A549 (cell line): Measurements from ENCODE around the gene ZC3H10. TPM values are rescaled to one million over a fixed set of nuclear protein-coding genes. Genes with fewer than 3 reads are reported as not detected.

Experiments
- ATAC-seq, 2 experiments: fragments of 200-7000 bp in 1 of 2; fragments of >200 bp in 1 of 2; cut with Nextera tagmentation in 1 of 2; cut with Tn5 transposase in 1 of 2; 3 replicates each; pipeline versions ENCODE4 v1.8.0 to v1.9.1; 2018 to 2020; ENCODE audit warnings: mild to moderate bottlenecking in 1 of 2, moderate library complexity in 1 of 2
- CTCF ChIA-PET: fragments of 300-600 bp; sonication (Branson Sonifier 250); formaldehyde crosslinking; extraction: SDS; loops from one replicate; lab custom pipeline; 2021; ENCODE audit warnings: antibody characterized with exemption, inconsistent platforms; lab: Yijun Ruan, JAX
- POLR2A ChIA-PET: fragments of 350-600 bp; formaldehyde crosslinking; extraction: SDS; loops from one replicate; lab custom pipeline; 2021; ENCODE audit warnings: antibody characterized with exemption, inconsistent platforms; lab: Yijun Ruan, JAX
- DNase-seq, 2 experiments: peaks; one replicate each; pipeline versions ENCODE4 v3.0.0 to v3.0.0-alpha.2; 2011 to 2016; ENCODE audit warnings: low read depth in 1 of 2, low spot score in 1 of 2
- FAIRE-seq: peaks from 2 replicates; lab custom pipeline; 2011; peaks lifted over from hg19 to GRCh38; lab: Jason Lieb, UNC
- H3K27ac ChIP-seq, 2 experiments: fragments of >200 bp; sonication (Bioruptor Twin); formaldehyde crosslinking; 3 replicates each; pipeline ENCODE4 v1.5.1; 2016 to 2017
- H3K4me1 ChIP-seq: fragments of >200 bp; sonication (Bioruptor Twin); formaldehyde crosslinking; 3 replicates; pipeline ENCODE4 v1.6.1; 2016
- H3K4me2 ChIP-seq: fragments of >200 bp; sonication (Bioruptor Twin); formaldehyde crosslinking; 3 replicates; pipeline ENCODE4 v1.6.1; 2016
- H3K4me3 ChIP-seq: fragments of >200 bp; sonication (Bioruptor Twin); formaldehyde crosslinking; 3 replicates; pipeline ENCODE4 v1.5.1; 2016
- H3K9me3 ChIP-seq: fragments of >200 bp; sonication (Bioruptor Twin); formaldehyde crosslinking; 3 replicates; pipeline ENCODE4 v1.6.1; 2016
- BHLHE40 ChIP-seq: IDR thresholded peaks from 2 replicates; pipeline ENCODE4 v1.6.1; 2012; ENCODE audit warnings: low read depth, low read length, inconsistent platforms
- E2F6 ChIP-seq: IDR thresholded peaks from 2 replicates; pipeline ENCODE4 v1.6.1; 2012; ENCODE audit warnings: low read depth, borderline replicate concordance
- EHF ChIP-seq: fragments of 250-450 bp; sonication (Bioruptor Pico); IDR thresholded peaks from 2 replicates; pipeline ENCODE4 v1.5.0; 2020; ENCODE audit warnings: mild to moderate bottlenecking
- EHMT2 ChIP-seq: fragments of 200-600 bp; sonication (generic); IDR thresholded peaks from 2 replicates; pipeline ENCODE4 v1.6.1; 2016; ENCODE audit warnings: antibody characterized with exemption, low read depth, mild to moderate bottlenecking, moderate library complexity
- ELK1 ChIP-seq: fragments of 150-350 bp; IDR thresholded peaks from 2 replicates; pipeline ENCODE4 v1.6.1; 2014; ENCODE audit warnings: low read depth, mild to moderate bottlenecking, low read length
- EP300 ChIP-seq, 2 experiments: fragments of >200 bp; sonication (Bioruptor Twin); formaldehyde crosslinking; IDR thresholded peaks; 2 replicates in 1 of 2; 3 replicates in 1 of 2; pipeline ENCODE4 v1.6.1; 2016 to 2017
- FOSB ChIP-seq: fragments of 250-450 bp; sonication (Bioruptor Pico); IDR thresholded peaks from 2 replicates; pipeline ENCODE4 v1.5.0; 2020; ENCODE audit warnings: mild to moderate bottlenecking, moderate library complexity
- FOSL2 ChIP-seq, 2 experiments: fragments of 450-650 bp in 1 of 2; fragments of >200 bp in 1 of 2; sonication (Bioruptor Twin) in 1 of 2; formaldehyde crosslinking; IDR thresholded peaks; 2 replicates each; pipeline versions ENCODE4 v1.5.0 to v1.6.1; 2016 to 2020; ENCODE audit warnings: mild to moderate bottlenecking in 1 of 2, moderate library complexity in 1 of 2
- HES2 ChIP-seq: fragments of >200 bp; sonication (Bioruptor Twin); formaldehyde crosslinking; IDR thresholded peaks from 2 replicates; pipeline ENCODE4 v1.6.1; 2016
- JUNB ChIP-seq: fragments of >200 bp; sonication (Bioruptor Twin); formaldehyde crosslinking; IDR thresholded peaks from 2 replicates; pipeline ENCODE4 v1.6.1; 2016
- KDM1A ChIP-seq: fragments of 200-600 bp; sonication (generic); IDR thresholded peaks from 2 replicates; pipeline ENCODE4 v1.6.1; 2016; ENCODE audit warnings: low read depth, mild to moderate bottlenecking
- NFE2L2 ChIP-seq: fragments of 150-350 bp; conservative IDR thresholded peaks from 2 replicates; pipeline ENCODE4 v1.6.1; 2014; ENCODE audit warnings: low read length
- NPAS2 ChIP-seq: fragments of 250-450 bp; sonication (Bioruptor Pico); IDR thresholded peaks from 2 replicates; pipeline ENCODE4 v1.8.0; 2022; ENCODE audit warnings: mild to moderate bottlenecking, moderate library complexity, borderline replicate concordance
- NR3C1 ChIP-seq: fragments of >200 bp; sonication (Bioruptor Twin); formaldehyde crosslinking; IDR thresholded peaks from 3 replicates; pipeline ENCODE4 v1.6.1; 2017
- PBX3 ChIP-seq: IDR thresholded peaks from 2 replicates; pipeline ENCODE4 v1.6.1; 2012
- RCOR1 ChIP-seq: fragments of 150-350 bp; IDR thresholded peaks from 2 replicates; pipeline ENCODE4 v1.6.1; 2014; ENCODE audit warnings: antibody characterized with exemption, low read length, low read depth
- SMC3 ChIP-seq: fragments of >200 bp; sonication (Bioruptor Twin); formaldehyde crosslinking; IDR thresholded peaks from 3 replicates; pipeline ENCODE4 v1.6.1; 2018; ENCODE audit warnings: inconsistent platforms
- USF2 ChIP-seq: fragments of 450-650 bp; IDR thresholded peaks from 2 replicates; pipeline ENCODE4 v1.6.1; 2014; ENCODE audit warnings: antibody characterized with exemption
- ZC3H11A ChIP-seq: fragments of 450-650 bp; IDR thresholded peaks from 2 replicates; pipeline ENCODE4 v1.6.1; 2014; ENCODE audit warnings: antibody characterized with exemption, mild to moderate bottlenecking
- ZNF302 ChIP-seq: fragments of 250-450 bp; sonication (Bioruptor Pico); IDR thresholded peaks from 2 replicates; pipeline ENCODE4 v1.9.0; 2021; ENCODE audit warnings: inconsistent platforms, mild to moderate bottlenecking, moderate library complexity
- WGBS: methylation state at CpG from one replicate; pipeline ENCODE4 v1.1.6; 2017; ENCODE audit errors: missing lambda C conversion rate; 5-methylcytosine and 5-hydroxymethylcytosine counted together
- polyA plus RNA-seq, 4 experiments: library from polyadenylated mRNA; depleted of rRNA in 3 of 4; stranded (reverse); fragments of >200 nt; fragmentation: RNase III in 1 of 4; extraction: RNeasy Plus Mini Kit Qiagen cat#74134 plus additional on column Dnase treatment in 1 of 4; gene quantifications; 2 replicates in 3 of 4; 3 replicates in 1 of 4; pipeline ENCODE4 v1.2.3, GENCODE V29; 2011 to 2017
- TF ChIP-seq, protein P1 (sequence below): fragments of 250-450 bp; sonication (Bioruptor Pico); IDR thresholded peaks from 2 replicates; pipeline ENCODE4 v1.5.0; 2021; ENCODE audit warnings: mild to moderate bottlenecking, moderate library complexity, borderline replicate concordance
- TF ChIP-seq, protein P2 (sequence below): fragments of >200 bp; sonication (Bioruptor Twin); formaldehyde crosslinking; IDR thresholded peaks from 3 replicates; pipeline ENCODE4 v1.5.1; 2016
- TF ChIP-seq, protein P3 (sequence below): fragments of >200 bp; sonication (Bioruptor Twin); formaldehyde crosslinking; IDR thresholded peaks from 3 replicates; pipeline ENCODE4 v1.6.1; 2016

ZC3H10 gene
- polyA plus RNA-seq, 2 of the 4 experiments (the other 2 are of a cell fraction): 2.1 to 3.2 TPM

DNA sequence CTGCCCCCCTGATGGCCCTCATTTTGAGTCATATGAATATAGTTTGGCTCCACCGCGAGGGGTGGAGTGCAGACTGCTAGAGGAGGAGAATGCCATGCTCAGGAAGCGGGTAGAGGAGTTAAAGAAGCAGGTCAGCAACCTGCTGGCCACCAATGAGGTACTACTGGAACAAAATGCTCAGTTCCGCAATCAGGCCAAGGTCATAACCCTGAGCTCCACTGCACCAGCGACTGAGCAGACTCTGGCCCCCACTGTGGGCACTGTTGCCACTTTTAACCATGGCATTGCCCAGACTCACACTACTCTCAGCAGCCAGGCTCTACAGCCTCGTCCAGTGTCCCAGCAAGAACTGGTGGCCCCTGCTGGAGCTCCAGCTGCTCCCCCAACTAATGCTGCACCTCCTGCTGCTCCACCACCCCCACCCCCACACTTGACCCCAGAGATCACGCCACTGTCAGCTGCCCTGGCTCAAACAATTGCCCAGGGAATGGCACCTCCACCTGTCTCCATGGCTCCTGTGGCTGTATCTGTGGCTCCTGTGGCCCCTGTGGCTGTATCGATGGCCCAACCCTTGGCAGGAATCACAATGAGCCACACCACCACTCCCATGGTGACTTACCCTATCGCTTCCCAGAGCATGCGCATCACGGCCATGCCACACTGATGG, 3.3 kb downstream of the ZC3H10 start:
- peaks cover 21% of the 10 kb centered on the region for H3K4me1 ChIP-seq
- ChIA-PET CTCF (interaction anchor here (1.0 to 15.7 kb wide), 9 partner anchors 15 to 137 kb away, joined by 3 to 204 read pairs (median 4); partner anchors contain the start of genes ANKRD52, ERBB3, PA2G4 and RNF41), POLR2A (interaction anchor here (4.2 kb wide), 1 partner anchor 68 kb away, joined by 36 read pairs; the partner anchor contains the start of gene SMARCC2)
- no peak overlapping the region for H3K4me3 ChIP-seq
- ATAC-seq (no peak), DNase-seq (no peak), FAIRE-seq (no peak)
- no peak overlapping the region for H3K27ac ChIP-seq
- WGBS: 90% methylated on average over 11 of the region's 11 CpGs
- no peak for TF ChIP-seq PBX3
- no peak for TF ChIP-seq BHLHE40
- no peak for TF ChIP-seq NPAS2 (CRISPR knock-in tag)
- TF ChIP-seq EP300 (IDR thresholded peaks at IDR 0.05): no peak
- TF ChIP-seq SMC3: no peak
- no peak for TF ChIP-seq EHMT2
- TF ChIP-seq, protein P1, sequence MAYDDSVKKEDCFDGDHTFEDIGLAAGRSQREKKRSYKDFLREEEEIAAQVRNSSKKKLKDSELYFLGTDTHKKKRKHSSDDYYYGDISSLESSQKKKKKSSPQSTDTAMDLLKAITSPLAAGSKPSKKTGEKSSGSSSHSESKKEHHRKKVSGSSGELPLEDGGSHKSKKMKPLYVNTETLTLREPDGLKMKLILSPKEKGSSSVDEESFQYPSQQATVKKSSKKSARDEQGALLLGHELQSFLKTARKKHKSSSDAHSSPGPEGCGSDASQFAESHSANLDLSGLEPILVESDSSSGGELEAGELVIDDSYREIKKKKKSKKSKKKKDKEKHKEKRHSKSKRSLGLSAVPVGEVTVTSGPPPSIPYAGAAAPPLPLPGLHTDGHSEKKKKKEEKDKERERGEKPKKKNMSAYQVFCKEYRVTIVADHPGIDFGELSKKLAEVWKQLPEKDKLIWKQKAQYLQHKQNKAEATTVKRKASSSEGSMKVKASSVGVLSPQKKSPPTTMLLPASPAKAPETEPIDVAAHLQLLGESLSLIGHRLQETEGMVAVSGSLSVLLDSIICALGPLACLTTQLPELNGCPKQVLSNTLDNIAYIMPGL (CRISPR knock-in tag): no peak
- no peak for TF ChIP-seq NR3C1
- TF ChIP-seq EHF: no peak
- no peak for TF ChIP-seq E2F6
- TF ChIP-seq, protein P2, sequence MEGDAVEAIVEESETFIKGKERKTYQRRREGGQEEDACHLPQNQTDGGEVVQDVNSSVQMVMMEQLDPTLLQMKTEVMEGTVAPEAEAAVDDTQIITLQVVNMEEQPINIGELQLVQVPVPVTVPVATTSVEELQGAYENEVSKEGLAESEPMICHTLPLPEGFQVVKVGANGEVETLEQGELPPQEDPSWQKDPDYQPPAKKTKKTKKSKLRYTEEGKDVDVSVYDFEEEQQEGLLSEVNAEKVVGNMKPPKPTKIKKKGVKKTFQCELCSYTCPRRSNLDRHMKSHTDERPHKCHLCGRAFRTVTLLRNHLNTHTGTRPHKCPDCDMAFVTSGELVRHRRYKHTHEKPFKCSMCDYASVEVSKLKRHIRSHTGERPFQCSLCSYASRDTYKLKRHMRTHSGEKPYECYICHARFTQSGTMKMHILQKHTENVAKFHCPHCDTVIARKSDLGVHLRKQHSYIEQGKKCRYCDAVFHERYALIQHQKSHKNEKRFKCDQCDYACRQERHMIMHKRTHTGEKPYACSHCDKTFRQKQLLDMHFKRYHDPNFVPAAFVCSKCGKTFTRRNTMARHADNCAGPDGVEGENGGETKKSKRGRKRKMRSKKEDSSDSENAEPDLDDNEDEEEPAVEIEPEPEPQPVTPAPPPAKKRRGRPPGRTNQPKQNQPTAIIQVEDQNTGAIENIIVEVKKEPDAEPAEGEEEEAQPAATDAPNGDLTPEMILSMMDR: no peak
- no peak overlapping the region for H3K4me2 ChIP-seq
- no peaks in the 10 kb centered on the region for H3K9me3 ChIP-seq

GRCh38 chr12:56122637-56123036, 4.6 kb downstream of the ZC3H10 start:
- FAIRE-seq (no peak), DNase-seq (no peak), ATAC-seq (no peak)
- no peak for TF ChIP-seq FOSB
- H3K4me1 ChIP-seq: peaks cover 33% of the 10 kb centered on the region
- H3K27ac ChIP-seq: no peak overlapping the region
- H3K4me2 ChIP-seq: no peak overlapping the region
- WGBS: 89% methylated on average over 2 of the region's 2 CpGs
- H3K9me3 ChIP-seq: no peaks in the 10 kb centered on the region
- CTCF ChIA-PET: interaction anchor here (15.7 kb wide), 1 partner anchor 67 kb away, joined by 204 read pairs; the partner anchor contains the start of gene SMARCC2
- no peak overlapping the region for H3K4me3 ChIP-seq
- POLR2A ChIA-PET: interaction anchor here (0.6 kb wide), 1 partner anchor 39 kb away, joined by 4 read pairs; no protein-coding TSS in a partner anchor

- Histone ChIP-seq H3K27ac (no peak overlapping the region), H3K4me2 (no peak overlapping the region), H3K4me1 (peaks cover 28% of the 10 kb centered on the region), H3K9me3 (no peaks in the 10 kb centered on the region), H3K4me3 (no peak overlapping the region)
- TF ChIP-seq USF2: no peak
- no peak for TF ChIP-seq FOSB
- TF ChIP-seq FOSL2 (IDR thresholded peaks at IDR 0.05): no peak
- TF ChIP-seq FOSL2 (CRISPR knock-in tag; IDR thresholded peaks at IDR 0.05): no peak
- no peak for TF ChIP-seq ELK1
- TF ChIP-seq KDM1A: no peak
- TF ChIP-seq SMC3: no peak
- TF ChIP-seq RCOR1: no peak
- no peak for TF ChIP-seq NFE2L2
- no peak for TF ChIP-seq NR3C1
- no peak for TF ChIP-seq HES2
- TF ChIP-seq, protein P3, sequence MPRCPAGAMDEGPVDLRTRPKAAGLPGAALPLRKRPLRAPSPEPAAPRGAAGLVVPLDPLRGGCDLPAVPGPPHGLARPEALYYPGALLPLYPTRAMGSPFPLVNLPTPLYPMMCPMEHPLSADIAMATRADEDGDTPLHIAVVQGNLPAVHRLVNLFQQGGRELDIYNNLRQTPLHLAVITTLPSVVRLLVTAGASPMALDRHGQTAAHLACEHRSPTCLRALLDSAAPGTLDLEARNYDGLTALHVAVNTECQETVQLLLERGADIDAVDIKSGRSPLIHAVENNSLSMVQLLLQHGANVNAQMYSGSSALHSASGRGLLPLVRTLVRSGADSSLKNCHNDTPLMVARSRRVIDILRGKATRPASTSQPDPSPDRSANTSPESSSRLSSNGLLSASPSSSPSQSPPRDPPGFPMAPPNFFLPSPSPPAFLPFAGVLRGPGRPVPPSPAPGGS: no peak
- TF ChIP-seq JUNB: no peak
- no peak for TF ChIP-seq ZC3H11A
- no peak for TF ChIP-seq ZNF302 (CRISPR knock-in tag)
- DNase-seq: no peak
- ATAC-seq: no peak
- ChIA-PET CTCF (interaction anchor here (0.9 to 15.7 kb wide), 7 partner anchors 16 to 99 kb away, joined by 3 to 204 read pairs (median 4); partner anchors contain the start of genes MYL6 and SMARCC2), POLR2A (interaction anchor here (1.0 kb wide), 1 partner anchor 65 kb away, joined by 3 read pairs; the partner anchor contains the start of gene SMARCC2)
- no peak for FAIRE-seq
- 89% methylated on average over 4 of the region's 4 CpGs for WGBS
Measured at GRCh38 chr12:56124133-56124532, 6.1 kb downstream of the ZC3H10 start.
